Inferior parietal cortex (tissue), 1 donor: ENCODE results near the gene TULP4.
"Not testable (repeated sequence)": the region's sequence is repeated elsewhere in the genome, so short reads cannot be mapped to it uniquely, and the experiment has no call there.

Experiments used
- DNase-seq: peaks from one replicate; pipeline ENCODE4 v3.0.0-alpha.2; 2016; ENCODE audit errors: extremely low spot score

Gene TULP4

DNA sequence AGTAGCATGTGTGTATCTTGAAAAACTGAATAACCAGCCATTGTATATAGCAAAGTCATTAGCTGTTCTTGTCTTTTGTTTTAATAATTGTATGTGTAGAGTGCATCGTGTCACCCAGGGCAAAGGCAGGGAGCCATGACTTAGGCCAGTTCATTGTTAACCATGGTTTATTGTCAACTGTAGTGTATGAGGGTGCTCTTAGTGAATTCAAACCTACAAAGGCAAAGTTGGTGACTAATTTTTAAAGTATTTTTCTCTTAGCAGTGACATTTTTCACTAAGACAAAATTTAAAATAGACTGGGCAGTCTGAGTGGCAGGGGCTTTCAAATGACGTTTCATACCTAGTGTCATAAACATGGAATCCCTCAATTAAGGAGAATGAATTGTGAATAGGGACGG is 79.0 kb downstream of the TULP4 start:
- no peak for DNase-seq

DNA sequence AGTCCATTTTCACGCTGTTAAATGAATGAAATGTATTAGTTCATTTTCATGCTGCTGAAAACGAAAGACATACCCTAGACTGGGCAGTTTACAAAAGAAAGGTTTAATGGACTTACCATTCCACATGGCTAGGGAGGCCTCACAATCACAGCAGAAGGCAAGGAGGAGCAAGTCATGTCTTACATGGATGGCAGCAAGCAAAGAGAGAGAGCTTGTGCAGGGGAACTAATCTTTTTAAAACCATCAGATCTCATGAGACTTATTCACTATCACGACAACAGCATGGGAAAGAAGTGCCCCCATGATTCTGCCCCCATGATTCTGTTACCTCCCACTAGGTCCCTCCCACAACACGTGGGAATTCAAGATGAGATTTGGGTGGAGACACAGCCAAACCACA is 79.7 kb downstream of the TULP4 start:
- DNase-seq = not testable (repeated sequence)

DNA sequence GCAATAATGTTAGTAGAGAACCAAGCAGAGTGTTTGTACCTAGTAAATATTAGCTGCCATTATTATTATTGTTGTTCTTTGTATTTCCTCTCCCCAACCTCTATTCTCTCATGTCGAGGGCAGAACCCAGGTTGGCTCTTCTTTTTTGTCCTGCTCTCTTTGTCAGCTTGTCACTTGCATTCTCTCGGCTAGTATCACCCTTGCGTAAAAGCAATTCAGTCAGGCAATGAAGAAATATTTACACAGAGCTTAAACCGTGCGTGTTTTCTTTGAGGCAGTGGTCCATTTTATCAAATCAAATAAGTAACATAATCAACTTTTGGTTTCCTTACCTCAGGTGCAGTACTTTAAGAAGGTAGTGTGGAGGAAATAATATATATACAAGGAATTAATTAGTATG is 83.9 kb downstream of the TULP4 start:
- no peak for DNase-seq

DNA sequence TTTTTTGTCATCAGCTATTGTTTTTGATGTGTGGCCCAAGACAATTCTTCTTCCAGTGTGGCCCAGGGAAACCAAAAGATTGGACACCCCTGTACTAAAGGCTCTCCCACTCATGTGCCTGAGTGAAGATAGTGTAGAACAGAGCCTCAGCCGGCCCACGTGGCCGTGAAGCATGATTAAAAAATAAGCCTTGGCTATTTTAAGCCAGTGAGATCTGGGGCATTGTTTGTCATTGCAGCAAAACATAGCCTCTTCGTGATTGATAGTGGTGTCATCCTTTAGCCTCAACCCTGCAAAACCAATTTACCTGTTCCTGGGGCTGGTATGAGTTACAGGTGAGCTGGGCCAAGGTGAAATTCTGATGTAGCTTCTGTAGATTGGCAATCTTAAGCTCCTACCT is 85.3 kb downstream of the TULP4 start:
- no peak for DNase-seq

DNA sequence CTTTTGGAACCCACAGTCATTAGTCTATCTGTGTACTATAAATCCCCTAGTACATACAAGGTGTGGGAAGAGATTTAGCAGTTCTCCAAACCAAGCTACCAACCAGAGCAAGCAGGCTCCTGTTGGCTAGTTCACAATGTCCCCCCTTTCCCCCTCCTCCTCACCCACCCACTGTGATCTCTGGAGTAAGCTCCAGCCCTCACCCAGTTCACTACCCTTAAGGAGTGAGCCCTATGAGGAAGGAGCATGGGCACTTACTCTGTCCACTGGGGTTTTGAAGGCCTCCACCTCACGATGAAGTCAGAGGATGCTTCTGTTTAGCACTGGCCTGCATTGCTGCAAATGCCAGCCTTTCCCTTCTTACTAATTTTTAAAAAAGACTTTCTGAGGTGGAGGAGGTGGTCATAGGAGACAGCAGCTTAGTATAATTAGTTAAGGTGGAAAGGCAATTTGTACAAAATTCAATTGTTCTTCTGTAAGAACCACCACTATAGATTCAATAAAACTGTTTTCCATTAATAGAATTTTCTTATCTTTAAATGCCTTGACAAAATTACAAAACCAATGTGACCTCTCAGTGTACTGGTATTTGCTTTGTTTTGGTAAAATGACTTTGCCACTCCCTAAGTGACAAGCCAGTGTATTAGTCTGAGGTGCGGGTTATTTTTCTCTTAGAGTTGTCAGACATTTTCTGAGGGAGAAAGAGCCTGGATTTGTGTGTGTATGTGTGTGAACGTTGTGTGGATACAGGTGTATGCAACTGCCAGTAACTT is 86.2 kb downstream of the TULP4 start:
- no peak for DNase-seq

DNA sequence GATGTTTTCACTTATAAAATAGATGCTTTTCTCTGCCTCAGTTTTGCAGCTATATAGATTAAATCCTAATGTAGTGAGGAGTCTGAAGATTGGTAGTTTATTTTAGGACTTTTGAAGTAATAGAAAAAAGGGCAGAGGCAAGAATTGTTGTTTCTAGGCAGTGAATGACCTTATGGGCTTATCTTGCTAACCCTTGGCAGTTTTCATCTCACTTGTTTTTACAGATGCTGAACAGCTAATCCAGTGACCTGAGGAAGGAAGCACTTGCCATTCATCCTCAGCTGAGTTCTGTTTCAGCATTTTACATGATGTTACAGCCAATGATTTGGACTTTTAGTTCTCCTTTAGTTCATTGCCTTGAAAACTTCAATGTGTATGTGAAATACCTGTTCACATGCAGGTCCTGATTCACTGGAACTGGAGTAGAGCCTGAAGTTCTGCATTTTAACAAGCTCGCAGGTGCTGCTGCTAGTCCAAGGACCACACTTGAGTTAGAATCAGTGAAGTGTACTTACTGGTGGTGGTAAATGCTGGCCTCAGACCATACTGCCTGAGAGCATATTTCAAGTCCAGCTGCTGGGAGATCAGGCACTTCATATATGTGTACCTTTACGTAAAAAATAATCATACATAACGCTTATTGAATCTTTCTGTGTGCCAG is 86.9 kb downstream of the TULP4 start:
- no peak for DNase-seq

DNA sequence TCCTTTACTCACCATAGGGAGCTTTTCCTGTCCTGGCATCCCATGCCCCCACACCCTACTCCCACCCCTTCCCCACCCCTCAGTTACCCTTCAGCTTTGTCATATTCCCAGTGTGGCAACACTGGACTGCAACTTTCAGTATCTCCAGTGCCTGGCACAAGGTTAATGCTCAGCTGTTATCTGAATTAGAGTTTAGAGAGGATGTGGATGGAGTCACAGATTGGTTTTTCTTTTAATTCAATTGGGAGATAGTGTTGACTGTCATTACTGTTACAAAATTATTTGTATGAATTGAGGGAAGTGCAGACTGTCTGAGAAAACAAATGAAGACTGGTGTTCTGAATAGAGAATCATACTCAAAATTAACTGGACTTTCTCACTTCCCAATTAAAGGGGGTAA is 89.9 kb downstream of the TULP4 start:
- no peak for DNase-seq

DNA sequence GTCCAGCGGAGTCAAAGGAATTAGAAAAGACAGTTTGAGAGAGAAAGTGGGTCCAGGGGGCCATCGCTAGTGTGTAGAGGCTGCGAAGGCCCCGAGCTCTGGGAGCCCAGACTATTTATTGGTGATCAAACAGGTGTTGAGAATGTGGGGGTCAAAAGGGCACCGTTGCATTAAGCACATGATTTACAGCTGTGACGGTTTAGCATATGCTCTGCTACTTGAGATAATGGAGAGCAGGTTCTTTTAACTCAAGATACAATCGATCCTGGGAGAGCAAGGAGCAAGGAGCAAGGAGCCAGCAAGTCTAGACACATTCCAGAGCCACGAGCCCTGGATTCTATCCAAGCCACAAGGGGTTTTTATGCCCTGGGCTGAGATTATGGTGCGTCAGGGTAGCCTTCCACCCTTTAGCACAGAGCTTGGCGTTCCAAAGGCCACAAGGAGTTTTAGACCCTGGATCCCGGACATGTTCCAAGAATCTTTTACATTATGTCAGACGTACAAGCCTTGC is 93.1 kb downstream of the TULP4 start:
- DNase-seq = not testable (repeated sequence)

DNA sequence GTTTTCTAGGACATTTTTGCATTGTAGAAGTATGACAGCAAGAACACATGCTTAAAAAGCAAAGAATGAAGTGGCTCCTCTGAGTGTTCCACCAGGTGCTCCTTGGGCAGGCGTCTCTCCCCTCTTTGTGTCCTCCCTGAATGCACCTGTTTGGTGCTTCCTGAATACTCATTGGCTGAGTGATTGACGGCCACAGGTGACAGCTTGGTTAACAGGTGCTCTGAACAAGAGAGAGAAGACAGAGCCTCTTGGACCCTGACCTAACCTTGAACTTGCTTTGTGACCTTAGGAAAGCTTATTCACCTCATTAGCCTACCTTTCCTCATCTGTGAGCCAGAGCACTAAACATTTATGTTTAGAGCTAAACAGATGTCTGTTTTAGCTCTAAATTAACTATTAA is 93.7 kb downstream of the TULP4 start:
- no peak for DNase-seq

DNA sequence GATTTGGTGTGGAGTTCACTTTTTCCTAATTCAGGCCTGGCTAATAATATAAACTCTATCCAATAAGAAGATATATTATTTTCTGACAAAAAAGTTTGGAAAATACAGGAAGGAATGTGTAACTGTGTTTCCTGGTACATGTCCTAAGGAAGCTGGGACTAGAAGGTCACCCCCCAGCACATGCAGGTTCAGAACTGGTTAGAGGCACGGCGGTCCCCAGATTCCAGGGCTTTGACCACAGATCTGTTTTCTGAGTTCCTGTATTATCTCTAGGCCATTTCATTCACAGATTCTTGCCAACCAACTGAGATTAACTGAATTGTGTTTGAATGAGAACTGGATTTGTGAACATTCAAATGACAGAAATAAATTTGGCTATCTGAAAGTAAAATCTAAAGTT is 94.5 kb downstream of the TULP4 start:
- DNase-seq = no peak

DNA sequence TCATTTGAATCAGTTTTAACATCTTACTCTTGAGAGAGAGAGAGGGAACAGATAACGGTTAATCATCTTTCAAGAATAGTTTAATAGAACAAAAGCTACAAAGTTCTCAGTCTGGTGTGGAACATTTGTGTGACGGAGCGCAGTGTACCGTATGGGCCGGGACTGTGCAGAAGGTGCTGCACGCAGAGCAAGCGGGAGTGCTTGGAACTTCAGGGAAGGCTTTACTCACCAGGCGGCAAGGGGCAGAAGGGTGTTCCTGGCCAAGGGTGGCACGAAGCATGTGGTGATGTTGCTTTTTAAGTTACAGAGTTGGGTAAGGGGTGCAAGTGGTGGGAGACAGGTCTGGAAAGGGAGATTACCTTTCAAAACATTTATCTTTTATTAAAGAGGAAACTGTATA is 95.7 kb downstream of the TULP4 start:
- no peak for DNase-seq

DNA sequence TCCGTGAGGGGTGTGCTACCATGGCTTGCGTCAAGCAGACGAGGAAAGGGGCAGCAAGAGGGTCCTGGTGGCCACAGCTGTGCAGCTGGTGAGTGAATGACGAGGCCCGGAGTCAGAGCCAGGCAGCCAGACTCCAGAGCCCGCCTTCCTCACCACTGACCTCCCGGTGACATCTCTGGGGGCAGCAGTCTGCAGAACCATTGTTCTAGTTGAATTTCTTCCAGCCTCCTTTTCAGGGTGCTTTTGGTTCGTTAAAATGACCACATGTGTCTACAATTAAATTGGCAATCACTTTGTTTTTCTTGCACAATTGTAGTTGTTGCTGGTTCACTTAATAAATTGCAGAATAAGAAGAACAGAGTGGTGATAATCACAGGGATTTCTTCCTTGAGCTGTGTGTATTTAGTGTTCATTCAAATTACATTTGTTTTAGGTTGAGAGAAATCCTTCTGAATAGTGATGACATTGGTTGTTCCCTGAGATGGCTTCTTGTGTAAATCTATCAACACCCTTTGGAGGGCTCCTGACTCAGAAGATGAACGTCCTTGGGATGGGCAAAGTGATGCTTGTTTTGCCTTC is 96.4 kb downstream of the TULP4 start:
- peak; percentile 54 for DNase-seq

DNA sequence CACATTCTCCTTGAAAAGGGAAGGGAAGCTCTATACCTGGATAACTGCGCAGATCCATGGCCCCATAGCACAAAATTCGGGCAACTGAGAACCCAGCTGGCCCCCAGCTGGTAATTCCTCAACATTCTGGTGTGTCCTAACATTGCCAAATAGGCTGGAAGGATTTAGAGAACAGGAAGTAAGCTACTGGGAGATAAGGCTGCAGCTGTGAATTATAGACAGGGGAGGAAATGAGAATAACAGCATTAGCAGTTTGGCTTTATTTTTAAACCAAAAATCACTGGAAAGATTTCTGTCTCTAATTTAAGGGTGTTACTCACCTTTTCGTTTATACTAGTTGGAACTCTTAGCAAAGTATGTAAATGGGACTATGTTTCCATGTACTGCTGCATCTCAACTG is 97.2 kb downstream of the TULP4 start:
- DNase-seq = peak; percentile 47

DNA sequence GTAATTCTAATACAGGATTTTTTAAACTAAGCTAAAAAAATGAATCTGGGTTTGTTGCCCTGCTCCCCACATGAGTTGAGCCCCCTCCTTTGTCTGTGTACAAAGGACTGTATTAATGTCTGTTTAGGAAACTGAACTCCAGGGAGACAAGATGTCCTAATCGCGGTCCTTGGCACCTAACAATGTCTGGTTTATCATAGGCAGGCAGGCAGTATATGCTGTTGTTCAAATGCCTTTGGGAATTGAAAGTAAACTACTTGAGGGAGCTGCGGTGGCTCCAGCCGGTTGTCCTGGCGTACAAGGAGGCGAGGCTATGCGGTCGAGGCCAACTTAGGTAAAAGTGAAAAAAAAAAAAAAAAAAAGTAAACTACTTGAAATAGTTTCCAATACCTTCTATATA is 98.5 kb downstream of the TULP4 start:
- DNase-seq = peak; percentile 37

DNA sequence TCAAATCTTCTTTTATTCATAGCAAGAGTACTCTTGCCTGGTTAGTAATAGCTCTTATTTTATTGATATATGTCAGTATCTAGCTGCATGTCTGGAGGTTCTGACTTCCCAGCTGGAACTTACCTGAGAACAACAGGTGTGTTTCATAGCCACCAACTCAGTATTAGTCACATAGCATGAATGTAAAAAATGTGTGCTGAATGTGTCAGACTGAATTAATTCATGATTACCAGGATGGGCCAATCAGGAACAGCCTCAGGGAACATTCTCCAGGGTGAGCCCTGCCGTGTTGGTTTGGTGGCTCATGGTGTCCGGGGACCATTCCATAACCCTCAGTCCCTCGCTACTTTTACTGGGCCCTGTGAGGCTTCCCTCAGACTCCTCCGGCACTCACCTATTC is 99.7 kb downstream of the TULP4 start:
- no peak for DNase-seq

DNA sequence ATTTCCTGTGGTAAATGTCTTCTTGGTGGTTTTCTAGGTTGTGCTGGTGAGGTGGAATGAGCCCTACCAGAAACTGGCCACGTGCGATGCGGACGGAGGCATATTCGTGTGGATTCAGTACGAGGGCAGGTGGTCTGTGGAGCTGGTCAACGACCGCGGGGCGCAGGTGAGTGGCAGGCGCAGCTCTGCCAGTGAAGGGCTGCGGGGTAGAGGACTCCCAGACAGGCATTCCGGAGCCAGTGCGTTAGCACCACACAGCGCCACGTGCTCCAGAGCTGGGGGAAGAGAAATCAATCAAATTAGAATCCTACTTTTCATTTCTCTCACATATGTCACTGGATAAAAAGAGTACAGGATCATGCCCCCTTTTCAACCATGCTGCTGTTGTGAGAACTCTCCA is 100.8 kb downstream of the TULP4 start:
- no peak for DNase-seq

DNA sequence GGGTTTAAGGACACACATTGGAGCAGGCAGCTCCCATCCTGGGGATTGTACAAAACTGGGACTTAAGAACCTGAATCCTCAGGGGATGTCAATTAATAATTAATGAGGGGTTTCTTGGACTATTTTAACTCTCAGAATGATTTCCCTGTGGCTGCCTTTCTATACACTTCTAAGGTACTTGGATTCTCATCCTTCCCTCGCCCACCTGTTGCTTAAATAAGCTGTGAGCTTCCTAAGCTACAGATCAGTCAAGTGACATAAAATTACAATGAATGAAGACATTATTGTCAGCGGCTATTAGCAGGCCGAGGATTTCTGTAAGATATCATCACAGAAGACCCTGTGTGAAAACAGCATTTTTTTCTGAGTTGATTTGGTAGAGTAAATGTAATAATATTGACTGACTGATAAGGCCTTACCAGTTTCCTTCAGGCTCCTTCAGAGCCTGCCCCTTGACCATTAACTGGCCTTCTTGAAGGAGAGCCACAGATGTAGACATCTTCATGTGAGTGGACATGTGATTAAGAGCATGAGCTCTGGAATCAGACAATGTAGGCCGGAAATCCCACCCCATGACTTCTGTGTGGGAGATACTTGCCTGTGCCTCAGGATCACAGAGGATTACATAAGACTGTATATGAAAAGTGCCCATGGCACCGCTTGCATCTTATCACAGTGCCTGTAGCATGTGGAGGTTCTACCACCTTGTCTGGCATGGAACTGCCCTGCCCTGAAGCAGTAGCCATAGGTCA is 101.7 kb downstream of the TULP4 start:
- DNase-seq = no peak

DNA sequence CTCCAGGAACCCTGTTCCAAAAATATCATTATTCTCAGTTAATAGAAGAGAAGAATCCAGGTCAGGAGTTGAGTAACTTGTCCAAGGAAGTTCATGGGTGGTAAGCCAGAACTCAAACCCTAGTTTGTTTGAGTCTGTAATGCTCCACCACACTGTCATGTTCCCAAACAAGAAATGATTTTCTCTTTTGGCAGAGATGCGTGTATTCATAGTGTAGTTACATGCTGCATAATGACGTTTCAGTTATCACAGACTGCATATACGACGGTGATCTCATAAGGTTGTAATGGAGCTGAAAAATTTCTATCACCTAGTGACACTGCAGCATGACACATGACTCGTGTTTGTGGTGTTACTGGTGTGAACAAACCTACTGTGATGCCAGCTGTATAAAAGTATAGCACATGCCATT is 102.6 kb downstream of the TULP4 start:
- DNase-seq = no peak

DNA sequence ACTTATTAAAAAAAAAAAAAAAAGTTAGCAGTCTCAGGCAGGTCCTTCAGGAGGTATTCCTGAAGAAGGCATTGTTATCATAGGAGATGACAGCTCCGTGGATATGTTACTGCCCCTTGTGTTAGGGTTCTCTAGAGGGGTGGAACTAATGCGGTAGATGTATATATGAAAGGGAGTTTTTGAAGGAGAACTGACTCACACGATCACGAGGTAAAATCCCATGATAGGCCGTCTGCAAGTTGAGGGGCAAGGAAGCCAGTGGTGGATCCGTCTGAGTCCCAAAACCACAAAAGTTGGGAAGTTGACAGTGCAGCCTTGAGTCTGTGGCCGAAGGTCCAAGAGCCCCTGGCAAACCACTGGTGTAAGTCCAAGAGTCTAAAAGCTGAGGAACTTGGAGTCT is 103.4 kb downstream of the TULP4 start:
- DNase-seq = no peak

DNA sequence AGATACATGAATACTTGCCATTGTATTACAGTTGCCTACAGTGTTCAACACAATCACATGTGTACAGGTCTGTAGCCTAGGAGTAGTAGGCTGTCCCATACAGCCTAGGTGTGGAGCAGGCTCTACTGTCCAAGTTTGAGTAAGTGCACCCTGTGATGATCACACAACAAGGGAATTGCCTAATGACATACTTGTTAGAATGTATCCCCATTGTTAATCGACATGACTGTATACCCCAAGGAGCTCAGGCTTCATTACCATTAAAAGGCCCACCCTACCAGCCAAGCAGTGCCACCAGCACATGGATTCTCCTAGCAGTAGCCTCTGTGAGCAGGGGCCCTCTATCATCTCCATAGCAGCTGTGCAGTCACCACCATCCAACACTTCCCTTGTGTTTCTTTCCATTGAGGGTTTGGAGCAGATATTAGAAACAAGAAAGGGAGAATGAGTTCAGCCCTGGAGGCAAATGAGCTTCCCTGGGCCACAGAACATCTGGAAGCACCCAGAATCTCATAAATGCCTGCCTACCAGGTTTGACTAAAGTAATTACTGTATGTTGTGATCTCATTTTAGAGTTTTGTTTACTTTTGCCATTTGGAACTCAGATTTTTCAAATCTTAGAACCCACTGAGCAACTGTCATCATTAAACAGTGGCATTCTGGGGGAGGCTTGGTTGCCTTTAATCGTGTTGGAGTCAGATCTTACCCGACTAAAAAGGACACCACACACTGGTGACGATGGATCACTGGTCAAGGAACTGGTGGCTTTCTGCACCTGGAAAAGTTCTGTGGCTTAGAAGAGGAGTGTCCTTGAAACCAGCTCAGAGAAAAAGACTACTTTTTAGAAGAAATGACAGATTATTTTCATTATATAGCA is 104.9 kb downstream of the TULP4 start:
- DNase-seq = peak; percentile 40

DNA sequence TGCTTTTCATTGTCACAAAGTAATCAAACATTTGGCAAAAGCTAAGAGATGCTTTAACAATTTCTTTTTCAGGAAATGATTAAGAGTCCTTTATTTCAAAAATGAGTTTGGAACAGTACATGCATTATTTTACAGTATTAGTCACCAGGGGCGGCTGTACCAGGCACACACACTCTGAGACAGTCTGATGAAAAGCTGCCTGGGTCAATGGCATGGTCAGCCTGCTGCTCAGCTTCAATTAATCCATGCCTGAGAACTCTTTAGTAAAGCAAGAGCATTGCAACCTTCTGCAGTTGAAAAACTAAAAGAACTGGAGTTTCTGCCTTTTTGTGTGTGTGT is 105.5 kb downstream of the TULP4 start:
- no peak for DNase-seq
